LNCaP clone FGC (cell line): Measurements from ENCODE around the gene MMD.
"Not testable (repeated sequence)": the region's sequence is repeated elsewhere in the genome, so short reads cannot be mapped to it uniquely, and the experiment has no call there.

Experiments
- DNase-seq: peaks from one replicate; pipeline ENCODE4 v3.0.0-alpha.2; 2011; ENCODE audit warnings: low read depth
- H3K4me3 ChIP-seq: 2 replicates; pipeline ENCODE4 v1.5.1; 2011; ENCODE audit warnings: mild to moderate bottlenecking, low read depth, low read length, control low read depth
- TF ChIP-seq, protein P1 (sequence below): IDR thresholded peaks from 2 replicates; pipeline ENCODE4 v1.5.1; 2012; ENCODE audit warnings: mild to moderate bottlenecking; ENCODE audit not compliant: control insufficient read depth, insufficient read depth; ENCODE audit errors: extremely low read depth

Gene MMD

DNA sequence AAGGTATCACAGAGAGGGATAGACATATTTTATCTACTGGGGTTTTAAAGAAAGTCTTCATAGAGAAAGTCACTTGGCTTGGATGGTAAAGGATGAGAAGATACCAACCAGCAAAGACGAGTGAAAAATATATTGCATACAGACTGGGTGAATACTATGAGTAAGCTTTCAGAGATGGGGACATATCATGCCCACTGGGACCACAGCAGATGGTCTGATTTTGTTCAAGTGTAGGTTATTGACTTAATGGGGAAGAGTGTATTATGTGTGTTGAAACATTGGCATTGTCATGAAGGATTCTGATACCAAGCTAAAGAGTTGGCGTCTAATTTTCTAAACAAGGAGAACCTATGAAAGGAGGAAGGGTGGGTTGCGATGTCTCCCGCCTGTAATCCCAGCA lies 13.8 kb upstream of the MMD start:
- no peak overlapping the region for H3K4me3 ChIP-seq
- DNase-seq: no peak
- TF ChIP-seq, protein P1, sequence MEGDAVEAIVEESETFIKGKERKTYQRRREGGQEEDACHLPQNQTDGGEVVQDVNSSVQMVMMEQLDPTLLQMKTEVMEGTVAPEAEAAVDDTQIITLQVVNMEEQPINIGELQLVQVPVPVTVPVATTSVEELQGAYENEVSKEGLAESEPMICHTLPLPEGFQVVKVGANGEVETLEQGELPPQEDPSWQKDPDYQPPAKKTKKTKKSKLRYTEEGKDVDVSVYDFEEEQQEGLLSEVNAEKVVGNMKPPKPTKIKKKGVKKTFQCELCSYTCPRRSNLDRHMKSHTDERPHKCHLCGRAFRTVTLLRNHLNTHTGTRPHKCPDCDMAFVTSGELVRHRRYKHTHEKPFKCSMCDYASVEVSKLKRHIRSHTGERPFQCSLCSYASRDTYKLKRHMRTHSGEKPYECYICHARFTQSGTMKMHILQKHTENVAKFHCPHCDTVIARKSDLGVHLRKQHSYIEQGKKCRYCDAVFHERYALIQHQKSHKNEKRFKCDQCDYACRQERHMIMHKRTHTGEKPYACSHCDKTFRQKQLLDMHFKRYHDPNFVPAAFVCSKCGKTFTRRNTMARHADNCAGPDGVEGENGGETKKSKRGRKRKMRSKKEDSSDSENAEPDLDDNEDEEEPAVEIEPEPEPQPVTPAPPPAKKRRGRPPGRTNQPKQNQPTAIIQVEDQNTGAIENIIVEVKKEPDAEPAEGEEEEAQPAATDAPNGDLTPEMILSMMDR: no peak

DNA sequence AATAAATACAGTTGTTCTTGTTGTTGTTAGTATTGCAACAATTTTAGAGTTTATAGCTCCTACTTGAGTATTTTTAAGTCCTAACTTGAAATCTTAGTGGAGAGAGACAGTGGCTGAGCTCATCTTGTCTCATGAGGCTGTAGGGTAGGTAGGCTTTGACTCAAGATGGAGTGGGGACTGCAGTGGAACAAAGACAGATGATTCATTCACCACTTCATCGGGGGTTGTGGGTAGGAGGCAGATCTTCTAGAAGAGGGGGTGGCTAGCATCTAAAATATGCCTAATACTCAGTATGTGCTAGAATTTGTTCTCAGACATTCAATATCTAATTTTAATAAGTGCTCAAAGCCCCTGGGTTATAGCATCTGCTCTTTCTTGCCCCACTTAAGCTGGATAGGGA lies 13.1 kb upstream of the MMD start:
- TF ChIP-seq, protein P1: no peak
- no peak for DNase-seq
- no peak overlapping the region for H3K4me3 ChIP-seq

DNA sequence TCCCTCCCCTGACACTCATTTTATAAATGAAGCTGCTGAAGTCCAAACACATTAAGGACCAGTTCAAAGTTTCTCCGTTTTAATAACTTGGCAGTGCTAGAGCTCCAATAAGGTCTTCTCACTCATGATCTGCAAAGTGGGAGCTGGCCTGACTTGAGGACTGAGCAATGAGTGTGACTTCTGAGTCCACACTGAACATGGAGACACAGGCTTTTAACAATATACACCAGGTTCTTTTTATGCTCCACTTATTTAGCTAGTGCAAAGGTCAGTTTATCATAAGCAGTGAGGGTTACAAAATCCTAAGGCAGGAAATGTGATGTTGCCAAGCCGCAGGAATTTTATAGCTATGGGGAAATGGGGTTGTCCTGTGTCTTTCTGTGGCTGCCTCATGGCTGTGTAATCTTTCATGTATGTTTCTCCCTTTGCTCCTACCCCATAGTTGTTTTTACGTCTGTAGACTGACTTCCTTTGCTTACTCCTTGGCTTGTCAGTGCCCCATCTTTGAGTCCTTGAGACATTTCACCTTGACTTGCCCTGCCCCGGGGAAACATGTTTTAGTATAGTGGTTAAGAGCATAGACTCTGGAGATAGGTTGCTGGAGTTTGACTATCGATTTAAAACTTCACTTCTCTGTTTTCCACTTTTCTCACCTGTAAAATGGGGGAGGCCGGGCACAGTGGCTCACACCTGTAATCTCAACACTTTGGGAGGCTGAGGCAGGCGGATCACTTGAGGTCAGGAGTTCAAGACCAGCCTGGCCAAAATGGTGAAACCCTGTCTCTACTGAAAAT lies 12.2 kb upstream of the MMD start:
- TF ChIP-seq, protein P1: no peak
- no peak overlapping the region for H3K4me3 ChIP-seq
- peak; percentile 41 for DNase-seq

DNA sequence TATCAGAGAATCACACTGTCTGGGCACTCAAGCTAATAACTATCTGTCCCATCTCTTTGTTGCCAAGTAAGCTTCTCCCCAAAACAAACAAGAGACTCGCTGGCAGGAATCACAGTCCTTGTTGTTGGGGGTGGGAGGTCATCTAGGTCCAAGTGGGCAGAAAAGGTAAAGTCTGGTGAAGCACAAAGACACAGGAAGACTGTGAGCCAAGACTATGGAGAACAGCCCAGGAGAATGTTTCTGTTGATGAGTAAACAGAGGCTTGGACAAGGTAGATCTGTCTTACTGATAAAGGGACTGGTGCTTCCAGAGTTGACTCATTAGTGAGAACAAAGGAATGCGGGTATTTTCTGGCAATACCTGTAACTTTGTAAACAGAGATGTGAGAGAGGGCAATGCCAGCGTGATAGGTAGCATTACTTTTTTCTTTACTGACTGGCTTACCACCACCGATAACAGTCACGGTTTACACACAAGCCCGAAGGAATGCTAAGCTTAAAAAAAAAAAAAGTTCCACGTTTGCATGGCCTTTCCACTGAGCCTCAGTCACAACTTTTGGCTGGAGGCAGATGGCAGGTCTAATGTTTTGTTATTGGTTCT lies 11.5 kb upstream of the MMD start:
- TF ChIP-seq, protein P1: no peak
- DNase-seq: peak; percentile 99
- no peak overlapping the region for H3K4me3 ChIP-seq

DNA sequence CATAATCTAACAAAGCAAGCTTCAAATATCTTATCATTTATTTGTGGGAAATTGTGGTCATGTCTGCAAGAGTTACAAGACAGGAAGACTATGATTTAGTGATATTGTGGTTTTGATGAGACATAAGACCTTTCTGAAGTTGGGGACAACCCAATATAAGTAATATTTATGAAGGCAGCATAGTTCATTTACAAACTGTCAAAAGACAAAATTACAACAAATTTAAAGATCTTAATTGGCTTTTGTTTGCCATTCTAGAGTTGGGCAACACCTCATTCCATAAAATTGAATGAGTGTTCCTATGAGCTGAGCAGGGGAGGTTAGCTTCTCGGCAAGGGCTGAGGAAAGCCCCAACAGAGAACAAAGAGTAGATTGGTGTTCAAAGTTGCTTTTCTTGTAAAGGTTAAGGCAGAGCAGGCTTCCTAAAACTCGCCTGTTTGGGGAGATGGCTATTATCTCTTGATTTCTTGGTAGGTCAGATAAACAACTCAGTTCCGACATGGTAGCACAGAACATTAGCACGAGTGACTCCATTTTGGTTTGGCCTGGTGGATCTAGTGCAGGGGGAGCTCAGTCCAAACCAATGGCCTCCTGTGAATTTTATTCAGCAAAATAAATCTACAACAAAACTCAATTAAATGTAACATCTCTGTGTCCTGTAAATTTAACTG lies 10.9 kb upstream of the MMD start:
- no peak overlapping the region for H3K4me3 ChIP-seq
- DNase-seq: no peak
- TF ChIP-seq, protein P1: no peak

DNA sequence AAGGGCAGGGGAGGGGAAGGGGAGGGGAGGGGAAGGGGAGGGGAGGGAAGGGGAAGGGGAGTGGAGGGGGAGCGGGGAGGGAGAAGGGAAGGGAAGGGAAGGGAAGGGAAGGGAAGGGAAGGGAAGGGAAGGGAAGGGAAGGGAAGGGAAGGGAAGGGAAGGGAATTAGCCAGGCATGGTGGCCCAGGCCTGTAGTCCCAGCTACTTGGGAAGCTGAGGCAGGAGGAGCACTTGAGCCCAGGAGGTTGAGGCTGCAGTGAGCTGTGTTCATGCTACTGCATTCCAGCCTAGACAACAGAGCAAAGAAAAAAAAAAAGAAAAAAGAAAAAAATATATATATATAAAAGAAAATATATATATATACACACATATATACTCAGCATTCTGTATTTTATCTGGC lies 10.3 kb upstream of the MMD start:
- not testable (repeated sequence) for DNase-seq, H3K4me3 ChIP-seq

DNA sequence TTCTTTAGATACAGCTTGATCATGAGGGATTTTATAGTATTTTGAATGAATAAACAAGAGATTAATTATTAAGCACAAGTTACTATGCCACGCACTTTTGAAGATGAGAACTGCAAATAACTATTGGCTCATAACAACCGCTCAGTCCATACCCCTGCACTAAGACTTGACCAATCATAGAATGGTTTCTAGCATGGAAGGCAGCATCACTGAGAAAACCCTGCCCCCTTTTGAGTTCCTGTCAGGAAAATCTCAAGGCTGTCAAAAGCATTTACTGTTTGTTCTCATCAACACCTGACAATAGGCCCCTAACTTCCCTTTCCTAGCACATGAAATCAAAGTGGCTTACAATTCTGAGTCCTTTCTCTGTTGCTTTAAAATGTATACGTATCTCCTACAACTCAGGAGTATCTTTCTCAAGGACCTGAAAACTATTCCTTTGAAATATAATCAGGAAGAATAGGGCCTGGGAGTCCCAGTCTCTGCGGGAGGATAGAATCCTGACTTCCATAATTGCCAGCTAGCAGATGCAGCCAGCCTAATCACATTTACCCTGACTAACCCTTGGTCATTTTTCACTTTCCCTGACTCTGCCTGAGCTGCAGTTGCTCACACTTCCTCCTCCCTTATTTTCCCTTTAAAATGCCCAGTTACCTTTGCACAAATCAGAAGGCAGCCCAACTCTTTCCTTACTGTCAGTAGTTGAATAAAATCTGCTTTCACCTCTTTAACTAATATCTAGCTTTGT lies 9.1 kb upstream of the MMD start:
- no peak for DNase-seq
- TF ChIP-seq, protein P1: no peak
- no peak overlapping the region for H3K4me3 ChIP-seq
